GF-D8 (cell line): ENCODE measurements around the gene GSPT2.
"Not testable (repeated sequence)": the region's sequence is repeated elsewhere in the genome, so short reads cannot be mapped to it uniquely, and the experiment has no call there.

Experiments
- DNase-seq: peaks from one replicate; lab custom pipeline; 2025; lab: John Stamatoyannopoulos, UW

GSPT2 gene

DNA sequence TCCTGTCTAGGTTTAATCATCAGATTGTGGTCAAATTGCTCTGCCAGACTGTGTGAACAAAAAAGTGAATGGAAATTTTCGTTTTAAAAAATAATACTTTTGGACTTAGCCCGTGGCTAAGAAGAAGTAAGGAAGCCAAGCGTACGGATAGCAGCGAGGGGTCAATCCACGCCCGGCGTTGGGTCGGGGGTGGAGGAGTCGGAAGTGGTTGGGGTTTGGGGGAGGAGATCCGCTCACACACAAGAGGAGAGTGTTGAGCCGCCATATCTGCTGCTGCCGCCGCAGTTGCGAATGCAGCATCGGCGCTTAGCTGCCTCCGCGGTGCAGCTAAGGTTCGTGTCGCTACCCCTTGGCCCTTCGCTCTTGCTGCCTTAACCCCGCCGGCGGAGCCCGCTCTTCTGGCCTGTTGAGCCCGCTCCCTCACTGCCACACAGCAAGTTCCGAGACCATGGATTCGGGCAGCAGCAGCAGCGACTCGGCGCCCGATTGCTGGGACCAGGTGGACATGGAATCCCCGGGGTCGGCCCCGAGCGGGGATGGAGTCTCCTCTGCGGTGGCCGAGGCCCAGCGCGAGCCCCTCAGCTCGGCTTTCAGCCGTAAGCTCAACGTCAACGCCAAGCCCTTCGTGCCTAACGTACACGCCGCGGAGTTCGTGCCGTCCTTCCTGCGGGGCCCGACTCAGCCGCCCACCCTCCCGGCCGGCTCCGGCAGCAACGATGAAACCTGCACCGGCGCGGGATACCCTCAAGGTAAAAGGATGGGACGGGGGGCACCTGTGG, at the start of gene GSPT2:
GSPT2 (plus strand) TSS at position 264 of the 779 bp plus-strand sequence; CDS start at position 449, 185 bp downstream.
- DNase-seq, result no peak

GRCh38 chrX:51694254-51694653, 49.0 kb upstream of the GSPT2 start:
- DNase-seq, result no peak

- no peak for DNase-seq
Measured at GRCh38 chrX:51697397-51697796, 45.8 kb upstream of the GSPT2 start.

GRCh38 chrX:51710277-51711164, 32.7 kb upstream of the GSPT2 start, which contains the start of gene CENPVL1:
Gene CENPVL1 (plus strand): TSS chrX:51710512. CDS start chrX:51710512, 0 bp downstream.
- DNase-seq, result not testable (repeated sequence)

DNA sequence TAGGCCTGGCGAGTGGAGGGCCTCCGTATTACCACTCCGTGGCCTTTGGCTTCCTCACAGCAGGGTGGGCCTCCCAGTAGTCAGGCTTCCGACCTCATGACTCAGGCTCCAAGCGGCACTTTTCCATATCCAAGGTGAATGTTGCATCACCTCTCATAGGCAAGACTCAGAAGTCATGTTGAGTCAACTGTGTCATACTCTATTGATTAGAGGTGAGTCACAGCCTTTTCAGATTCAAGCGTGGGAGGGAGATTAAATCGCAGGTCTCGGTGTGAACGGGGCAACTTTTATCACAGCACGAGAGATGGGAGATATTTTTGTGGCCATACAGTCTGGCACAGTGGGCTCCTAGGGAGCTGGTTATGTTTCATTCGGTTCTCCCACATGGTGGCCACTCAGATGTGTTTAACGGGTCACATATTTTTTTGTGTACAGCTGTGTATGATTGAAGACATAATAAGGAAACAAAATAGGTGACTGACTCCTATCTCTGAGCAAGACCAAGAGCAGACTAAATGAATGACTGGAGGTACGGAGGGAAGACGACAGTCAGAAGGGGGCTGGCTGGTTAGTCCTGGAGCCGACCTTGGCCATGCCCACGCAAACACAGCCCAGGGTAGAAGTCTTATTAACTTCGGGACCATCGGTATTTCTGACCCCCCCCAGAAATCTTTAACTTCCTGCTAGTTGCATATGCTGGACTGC, 30.1 kb upstream of the GSPT2 start:
- not testable (repeated sequence) for DNase-seq

DNA sequence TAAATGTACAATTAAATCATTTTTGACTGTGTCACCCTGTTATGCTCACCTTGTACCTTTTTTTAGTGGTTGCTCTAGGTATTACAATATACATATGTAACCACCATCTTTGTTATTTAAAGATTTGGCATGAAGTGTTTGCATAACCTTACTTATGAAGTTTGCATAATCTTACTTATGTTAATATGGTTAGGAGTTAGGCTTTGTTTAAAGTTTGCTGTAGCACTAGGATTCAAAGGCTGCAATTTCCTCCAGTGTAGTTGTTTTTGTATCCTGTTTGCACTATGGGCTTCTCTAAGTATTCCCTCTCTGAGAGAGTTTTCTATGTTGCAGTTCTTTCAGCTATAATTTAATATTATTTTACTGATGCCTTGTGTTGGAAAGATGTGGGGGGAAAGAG, 15.0 kb upstream of the GSPT2 start:
- no peak for DNase-seq

- no peak for DNase-seq
Measured at GRCh38 chrX:51737091-51737490, 6.2 kb upstream of the GSPT2 start.

DNA sequence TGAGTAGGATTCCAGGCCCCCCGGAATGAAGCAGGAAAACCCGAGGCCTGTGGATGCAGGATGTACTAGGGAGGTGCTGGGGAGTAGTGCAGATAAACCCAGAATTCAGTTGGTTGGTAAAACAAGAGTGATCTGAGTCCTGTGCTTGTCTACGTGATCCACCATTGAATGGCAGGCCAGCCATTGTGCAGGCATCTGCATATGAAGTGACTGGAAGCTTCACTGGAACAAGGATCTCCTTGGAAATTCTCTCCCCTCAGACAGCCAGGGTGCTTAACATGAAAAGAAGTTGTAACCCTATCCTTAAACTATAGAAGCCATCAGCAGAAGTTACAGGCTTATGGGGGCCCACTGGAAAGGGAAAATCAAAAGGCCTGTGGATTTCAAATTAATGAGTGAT, 656 bp upstream of the GSPT2 start:
- no peak for DNase-seq

DNA sequence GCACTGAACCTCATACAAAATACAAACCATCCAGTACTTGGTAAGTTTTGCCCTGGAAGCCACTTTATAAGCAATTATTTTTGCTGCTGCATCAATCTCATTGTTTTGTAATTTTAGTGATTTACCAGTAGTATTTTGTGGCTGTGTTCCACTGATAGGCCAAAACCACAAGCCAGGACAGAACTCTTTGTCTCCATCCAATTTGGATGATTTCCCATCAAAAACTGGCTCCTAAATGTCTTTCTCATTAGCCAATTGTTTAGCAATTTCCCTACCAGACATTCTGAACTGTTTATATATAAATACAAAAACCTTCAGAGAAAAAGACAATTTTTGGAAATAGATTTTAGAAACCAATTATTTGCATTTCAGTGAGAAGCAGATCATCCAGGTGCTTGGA, 4.4 kb downstream of the GSPT2 start:
- no peak for DNase-seq

DNA sequence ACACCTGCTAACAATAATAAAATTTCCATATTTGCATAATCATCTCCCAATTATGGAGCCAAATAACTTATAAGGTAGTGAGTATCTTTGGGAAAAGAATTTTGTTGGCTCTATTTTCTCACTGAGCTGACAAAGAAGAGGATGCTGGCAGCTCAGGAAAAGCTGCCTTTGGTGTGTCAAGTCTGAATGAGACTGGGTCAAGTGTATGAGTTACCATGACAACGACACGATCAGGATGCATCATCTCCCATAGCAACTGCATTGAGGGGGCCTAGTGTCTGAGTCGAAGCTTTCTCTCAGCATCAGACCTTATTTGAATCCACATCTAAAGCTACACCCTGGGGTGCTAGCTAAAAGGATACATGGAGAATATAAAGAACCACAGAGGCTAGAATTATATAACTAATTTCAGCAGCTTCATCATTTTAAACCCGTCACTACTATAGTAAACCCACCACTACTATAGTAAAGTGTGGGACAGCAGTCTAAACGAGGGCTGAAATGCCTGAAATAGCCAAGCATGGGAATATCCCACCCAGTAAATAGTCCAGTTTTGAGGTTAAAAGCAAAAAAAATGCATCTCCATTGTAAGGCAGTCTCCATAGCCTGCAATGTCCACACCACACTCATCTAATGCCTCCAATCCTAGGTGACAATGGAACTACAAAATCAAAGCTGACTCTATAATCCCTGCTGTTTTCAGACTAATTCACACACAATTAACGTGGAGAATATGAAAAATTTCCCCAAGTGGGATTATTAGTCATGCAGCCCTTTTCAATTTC, 16.0 kb downstream of the GSPT2 start:
- DNase-seq, result no peak

- DNase-seq, result no peak
Measured at GRCh38 chrX:51760657-51761056, 17.4 kb downstream of the GSPT2 start.

GRCh38 chrX:51766546-51766945, 23.3 kb downstream of the GSPT2 start:
- DNase-seq, result no peak

GRCh38 chrX:51776851-51777250, 33.6 kb downstream of the GSPT2 start:
- no peak for DNase-seq

GRCh38 chrX:51779306-51779705, 36.1 kb downstream of the GSPT2 start:
- DNase-seq, result no peak

DNA sequence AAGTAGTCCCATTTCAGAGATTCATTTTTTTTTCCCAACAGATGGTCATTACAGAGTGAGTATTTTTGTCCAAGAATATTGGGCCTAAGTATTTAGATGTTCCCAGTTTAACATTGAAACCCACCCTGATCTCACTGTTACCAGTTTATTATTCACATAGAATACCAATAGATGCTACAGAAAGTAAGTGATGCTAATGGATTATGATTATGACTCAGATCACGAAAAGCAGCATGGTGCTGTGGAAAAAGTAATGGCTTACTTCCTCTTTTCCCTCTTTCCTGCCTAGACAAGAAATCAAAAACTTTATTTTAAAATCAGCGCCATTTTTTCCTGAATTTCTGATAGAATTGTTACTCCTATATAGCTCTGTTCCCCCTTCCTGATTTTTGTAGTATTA, 51.9 kb downstream of the GSPT2 start:
- DNase-seq, result no peak
